Neural crest cell (in vitro differentiated cells): ENCODE data around the gene SERPINA12. TPM values are rescaled to one million over a fixed set of nuclear protein-coding genes. Genes with fewer than 3 reads are reported as not detected.
"Not testable (repeated sequence)": the region's sequence is repeated elsewhere in the genome, so short reads cannot be mapped to it uniquely, and the experiment has no call there.

Source experiments
- DNase-seq: peaks from one replicate; pipeline ENCODE4 v3.0.0; 2021; ENCODE audit warnings: low read depth, mixed read lengths, low spot score
- H3K27ac Mint-ChIP-seq: one replicate; pipeline ENCODE4 v1.8.0; 2021; ENCODE audit warnings: mild to moderate bottlenecking, mixed read lengths; ENCODE audit not compliant: unreplicated experiment
- H3K27me3 Mint-ChIP-seq: 2 replicates; pipeline ENCODE4 v1.8.0; 2021; ENCODE audit warnings: low read depth, mild to moderate bottlenecking, mixed read lengths
- H3K36me3 Mint-ChIP-seq: 2 replicates; pipeline ENCODE4 v1.8.0; 2021; ENCODE audit warnings: low read depth, mild to moderate bottlenecking, mixed read lengths
- H3K4me1 Mint-ChIP-seq: 2 replicates; pipeline ENCODE4 v1.8.0; 2021; ENCODE audit warnings: mixed read lengths
- H3K4me3 Mint-ChIP-seq: one replicate; pipeline ENCODE4 v1.8.0; 2021; ENCODE audit warnings: mild to moderate bottlenecking, mixed read lengths
- H3K9me3 Mint-ChIP-seq: 2 replicates; pipeline ENCODE4 v1.8.0; 2021; ENCODE audit warnings: mixed read lengths
- CTCF ChIP-seq: fragments of 200-600 bp; sonication (generic); conservative IDR thresholded peaks from 2 replicates; pipeline ENCODE4 v1.5.0; 2021; ENCODE audit warnings: antibody characterized with exemption, mild to moderate bottlenecking
- total RNA-seq: library from RNA; stranded (reverse); gene quantifications from 2 replicates; pipeline ENCODE4 v1.2.1, GENCODE V29; 2021

SERPINA12 gene
- total RNA-seq, 1 donor from 2014 or later: not detected

- Mint-ChIP-seq H3K27me3 (peaks cover 12% of the 10 kb centered on the region), H3K9me3 (peaks cover 7% of the 10 kb centered on the region), H3K4me3 (no peak overlapping the region), H3K4me1 (no peaks in the 10 kb centered on the region), H3K36me3 (no peaks in the 10 kb centered on the region), H3K27ac (no peak overlapping the region)
- no peak for TF ChIP-seq CTCF
- DNase-seq: no peak
Observed at GRCh38 chr14:94514351-94514750, 5.1 kb upstream of the SERPINA12 start.

- H3K4me3 Mint-ChIP-seq, H3K27me3 Mint-ChIP-seq, DNase-seq, H3K27ac Mint-ChIP-seq, H3K9me3 Mint-ChIP-seq, H3K36me3 Mint-ChIP-seq, H3K4me1 Mint-ChIP-seq: not testable (repeated sequence)
Observed at GRCh38 chr14:94510481-94510880, 1.2 kb upstream of the SERPINA12 start.

GRCh38 chr14:94505641-94506040 lies 3.6 kb downstream of the SERPINA12 start:
- Mint-ChIP-seq H3K36me3 (no peaks in the 10 kb centered on the region), H3K4me1 (no peaks in the 10 kb centered on the region), H3K4me3 (no peak overlapping the region), H3K27ac (no peak overlapping the region), H3K9me3 (no peaks in the 10 kb centered on the region), H3K27me3 (peaks cover 11% of the 10 kb centered on the region)
- no peak for TF ChIP-seq CTCF
- no peak for DNase-seq

GRCh38 chr14:94505206-94505605 lies 4.1 kb downstream of the SERPINA12 start:
- no peaks in the 10 kb centered on the region for H3K9me3 Mint-ChIP-seq
- TF ChIP-seq CTCF: no peak
- H3K4me1 Mint-ChIP-seq: no peaks in the 10 kb centered on the region
- H3K27me3 Mint-ChIP-seq: peaks cover 11% of the 10 kb centered on the region
- no peak overlapping the region for H3K4me3 Mint-ChIP-seq
- no peaks in the 10 kb centered on the region for H3K36me3 Mint-ChIP-seq
- no peak overlapping the region for H3K27ac Mint-ChIP-seq
- no peak for DNase-seq

- TF ChIP-seq CTCF: no peak
- Mint-ChIP-seq H3K4me1 (no peaks in the 10 kb centered on the region), H3K4me3 (no peak overlapping the region), H3K36me3 (no peaks in the 10 kb centered on the region), H3K27me3 (peaks cover 15% of the 10 kb centered on the region), H3K9me3 (no peaks in the 10 kb centered on the region), H3K27ac (no peak overlapping the region)
- DNase-seq: no peak
Observed at GRCh38 chr14:94501588-94502516, 7.4 kb downstream of the SERPINA12 start.

GRCh38 chr14:94500264-94500663 lies 9.0 kb downstream of the SERPINA12 start:
- Mint-ChIP-seq H3K36me3 (no peaks in the 10 kb centered on the region), H3K4me3 (no peak overlapping the region), H3K9me3 (no peaks in the 10 kb centered on the region), H3K27me3 (peaks cover 23% of the 10 kb centered on the region), H3K4me1 (no peaks in the 10 kb centered on the region), H3K27ac (no peak overlapping the region)
- TF ChIP-seq CTCF: no peak
- no peak for DNase-seq
